ENCODE measurements around the gene MECR. TPM values are rescaled to one million over a fixed set of nuclear protein-coding genes. Genes with fewer than 3 reads are reported as not detected.

Gene MECR
- total RNA-seq, 1 donor from 2014 or later, result 16.9 TPM

- intact Hi-C loops (cut with DNase I), result no loop called here
- Histone ChIP-seq H3K4me1 (peaks cover 13% of the 10 kb centered on the region), H3K27me3 (no peaks in the 10 kb centered on the region), H3K4me3 (no peak overlapping the region), H3K27ac (no peak overlapping the region), H3K36me3 (peaks cover 0 to 32% of the 10 kb centered on the region in 2 donors), H3K9me3 (no peaks in the 10 kb centered on the region)
- DNase-seq (ENCODE audit: extremely low spot score in 2 of 2), result peak in 1 of 2 donors; percentile 70
- TF ChIP-seq POLR2AphosphoS5 (IDR thresholded peaks at IDR 0.05; ENCODE audit: insufficient read depth in 1 of 2, low read depth in 1 of 2) (no peak), POLR2A (IDR thresholded peaks at IDR 0.05) (no peak)
- TF ChIP-seq, protein P1, sequence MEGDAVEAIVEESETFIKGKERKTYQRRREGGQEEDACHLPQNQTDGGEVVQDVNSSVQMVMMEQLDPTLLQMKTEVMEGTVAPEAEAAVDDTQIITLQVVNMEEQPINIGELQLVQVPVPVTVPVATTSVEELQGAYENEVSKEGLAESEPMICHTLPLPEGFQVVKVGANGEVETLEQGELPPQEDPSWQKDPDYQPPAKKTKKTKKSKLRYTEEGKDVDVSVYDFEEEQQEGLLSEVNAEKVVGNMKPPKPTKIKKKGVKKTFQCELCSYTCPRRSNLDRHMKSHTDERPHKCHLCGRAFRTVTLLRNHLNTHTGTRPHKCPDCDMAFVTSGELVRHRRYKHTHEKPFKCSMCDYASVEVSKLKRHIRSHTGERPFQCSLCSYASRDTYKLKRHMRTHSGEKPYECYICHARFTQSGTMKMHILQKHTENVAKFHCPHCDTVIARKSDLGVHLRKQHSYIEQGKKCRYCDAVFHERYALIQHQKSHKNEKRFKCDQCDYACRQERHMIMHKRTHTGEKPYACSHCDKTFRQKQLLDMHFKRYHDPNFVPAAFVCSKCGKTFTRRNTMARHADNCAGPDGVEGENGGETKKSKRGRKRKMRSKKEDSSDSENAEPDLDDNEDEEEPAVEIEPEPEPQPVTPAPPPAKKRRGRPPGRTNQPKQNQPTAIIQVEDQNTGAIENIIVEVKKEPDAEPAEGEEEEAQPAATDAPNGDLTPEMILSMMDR (IDR thresholded peaks at IDR 0.05), result no peak
Measured at GRCh38 chr1:29275435-29275834, 44.7 kb upstream of the MECR start.

DNA sequence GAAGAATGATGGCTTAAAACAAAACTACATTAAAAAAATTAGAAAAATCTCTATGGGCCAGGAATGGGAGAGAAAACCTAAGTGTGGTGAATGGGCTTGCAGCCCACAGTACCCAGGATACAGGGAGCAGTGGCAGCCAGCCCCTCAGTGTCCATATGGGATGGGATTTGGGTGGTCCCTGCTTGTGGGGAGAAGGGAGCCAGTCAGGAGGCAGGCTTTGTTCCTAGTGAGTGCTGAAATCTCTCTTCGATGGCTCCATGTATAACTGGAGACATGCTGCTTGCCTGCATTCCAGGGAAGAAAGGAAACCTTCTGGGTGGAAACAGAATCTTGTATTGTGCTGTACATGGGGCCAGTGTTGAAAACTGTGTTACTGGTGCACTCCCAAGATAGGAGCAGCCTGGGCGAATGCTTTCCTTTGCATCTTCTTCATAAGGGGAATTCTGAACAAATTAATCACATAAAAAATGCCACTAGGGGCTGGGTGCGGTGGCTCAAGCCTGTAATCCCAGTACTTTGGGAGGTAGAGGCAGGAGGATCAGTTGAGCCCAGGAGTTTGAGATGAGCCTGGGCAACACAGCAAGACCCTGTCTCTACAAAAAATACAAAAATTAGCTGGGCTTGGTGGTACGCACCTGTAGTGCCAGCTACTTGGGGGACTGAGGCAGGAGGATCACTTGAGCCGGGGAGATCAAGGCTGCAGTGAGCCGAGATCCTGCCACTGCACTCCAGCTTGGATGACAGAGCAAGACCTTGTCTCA, 41.6 kb upstream of the MECR start:
- Histone ChIP-seq H3K4me1 (peaks cover 15% of the 10 kb centered on the region), H3K9me3 (no peaks in the 10 kb centered on the region), H3K36me3 (peaks cover 0 to 20% of the 10 kb centered on the region in 2 donors), H3K27me3 (no peaks in the 10 kb centered on the region), H3K4me3 (no peak overlapping the region), H3K27ac (no peak overlapping the region)
- DNase-seq (ENCODE audit: extremely low spot score in 2 of 2), result peak in 1 of 2 donors; percentile 65
- intact Hi-C loops (cut with DNase I), result no loop called here
- no peak for TF ChIP-seq POLR2A (IDR thresholded peaks at IDR 0.05)
- TF ChIP-seq, protein P1 (IDR thresholded peaks at IDR 0.05), result no peak
- no peak for TF ChIP-seq POLR2AphosphoS5 (IDR thresholded peaks at IDR 0.05; ENCODE audit: insufficient read depth in 1 of 2, low read depth in 1 of 2)

- peaks cover 0 to 16% of the 10 kb centered on the region in 2 donors for H3K36me3 ChIP-seq
- H3K4me3 ChIP-seq, result no peak overlapping the region
- H3K27me3 ChIP-seq, result no peaks in the 10 kb centered on the region
- intact Hi-C loops (cut with DNase I), result no loop called here
- H3K27ac ChIP-seq, result no peak overlapping the region
- peaks cover 15% of the 10 kb centered on the region for H3K4me1 ChIP-seq
- peak in 1 of 2 donors; percentile 76 for DNase-seq (ENCODE audit: extremely low spot score in 2 of 2)
- no peaks in the 10 kb centered on the region for H3K9me3 ChIP-seq
- TF ChIP-seq POLR2A (IDR thresholded peaks at IDR 0.05), result no peak
- TF ChIP-seq, protein P1 (IDR thresholded peaks at IDR 0.05), result no peak
- no peak for TF ChIP-seq POLR2AphosphoS5 (IDR thresholded peaks at IDR 0.05; ENCODE audit: insufficient read depth in 1 of 2, low read depth in 1 of 2)
Measured at GRCh38 chr1:29271724-29272123, 41.0 kb upstream of the MECR start.

DNA sequence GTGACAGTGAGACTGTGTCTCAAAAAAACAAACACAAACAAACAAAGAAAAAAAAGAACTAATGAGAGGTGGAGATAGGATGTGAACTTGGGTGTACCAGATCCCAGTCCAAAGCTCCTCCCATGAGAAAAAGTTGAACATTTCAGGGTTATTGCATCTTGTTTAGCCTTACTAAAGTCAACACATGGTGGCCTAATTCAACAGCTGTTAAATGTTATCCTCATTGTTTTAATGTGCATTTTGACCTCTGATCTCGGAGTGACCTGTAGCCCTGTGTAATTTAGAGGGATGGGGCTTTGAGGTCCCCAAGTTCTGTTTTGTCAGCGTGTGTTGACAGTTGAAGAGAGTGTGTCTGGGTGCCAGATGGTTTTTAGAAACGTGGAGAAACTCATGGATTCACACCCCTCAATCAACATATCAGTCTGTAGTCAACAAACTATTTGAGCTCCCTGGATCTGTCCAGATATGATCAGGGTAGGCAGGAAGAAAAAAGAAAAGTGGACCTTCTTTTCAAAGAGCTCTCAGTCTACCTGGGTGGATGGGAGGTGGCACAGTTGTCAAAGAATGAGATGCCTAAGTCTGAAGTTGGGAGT, 40.3 kb upstream of the MECR start:
- no peak for DNase-seq (ENCODE audit: extremely low spot score in 2 of 2)
- H3K9me3 ChIP-seq, result no peaks in the 10 kb centered on the region
- no peak overlapping the region for H3K4me3 ChIP-seq
- peaks cover 0 to 9% of the 10 kb centered on the region in 2 donors for H3K36me3 ChIP-seq
- TF ChIP-seq POLR2AphosphoS5 (IDR thresholded peaks at IDR 0.05; ENCODE audit: insufficient read depth in 1 of 2, low read depth in 1 of 2) (no peak), POLR2A (IDR thresholded peaks at IDR 0.05) (no peak)
- TF ChIP-seq, protein P1 (IDR thresholded peaks at IDR 0.05), result no peak
- no peaks in the 10 kb centered on the region for H3K27me3 ChIP-seq
- no peak overlapping the region for H3K27ac ChIP-seq
- intact Hi-C loops (cut with DNase I), result no loop called here
- H3K4me1 ChIP-seq, result peaks cover 15% of the 10 kb centered on the region

DNA sequence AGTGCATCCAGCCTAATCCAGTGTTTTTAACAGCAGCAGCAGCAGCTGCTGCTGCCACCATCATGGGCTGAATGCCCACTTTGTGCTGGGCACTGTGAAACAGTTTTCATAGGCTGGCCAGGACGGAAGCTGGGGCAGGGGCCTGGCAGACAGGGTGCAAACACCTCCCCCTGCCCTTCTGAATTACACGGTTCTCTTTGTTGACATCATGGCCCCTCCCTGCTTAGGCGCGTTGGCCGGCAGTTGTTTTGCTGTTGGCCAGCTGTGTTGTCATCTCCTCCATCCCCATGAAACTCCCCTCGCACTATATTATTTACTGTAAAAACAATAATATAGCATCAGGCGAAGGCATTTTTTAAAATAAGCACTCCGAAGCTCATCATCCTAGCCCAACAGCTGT, 38.6 kb upstream of the MECR start:
- no peaks in the 10 kb centered on the region for H3K36me3 ChIP-seq
- intact Hi-C loops (cut with DNase I), result no loop called here
- no peak for TF ChIP-seq POLR2A (IDR thresholded peaks at IDR 0.05)
- no peak for TF ChIP-seq POLR2AphosphoS5 (IDR thresholded peaks at IDR 0.05; ENCODE audit: insufficient read depth in 1 of 2, low read depth in 1 of 2)
- TF ChIP-seq, protein P1 (IDR thresholded peaks at IDR 0.05), result no peak
- DNase-seq (ENCODE audit: extremely low spot score in 2 of 2), result no peak
- peaks cover 15% of the 10 kb centered on the region for H3K4me1 ChIP-seq
- H3K27ac ChIP-seq, result no peak overlapping the region
- H3K27me3 ChIP-seq, result no peaks in the 10 kb centered on the region
- H3K9me3 ChIP-seq, result no peaks in the 10 kb centered on the region
- no peak overlapping the region for H3K4me3 ChIP-seq

All from vagina (tissue), 2 donors.